ENCODE measurements around the gene NSD2. TPM values are rescaled to one million over a fixed set of nuclear protein-coding genes. Genes with fewer than 3 reads are reported as not detected.

Gene NSD2
- total RNA-seq, 3 donors from 2014 or later: 82.8 to 114 (median 83.3) TPM

DNA sequence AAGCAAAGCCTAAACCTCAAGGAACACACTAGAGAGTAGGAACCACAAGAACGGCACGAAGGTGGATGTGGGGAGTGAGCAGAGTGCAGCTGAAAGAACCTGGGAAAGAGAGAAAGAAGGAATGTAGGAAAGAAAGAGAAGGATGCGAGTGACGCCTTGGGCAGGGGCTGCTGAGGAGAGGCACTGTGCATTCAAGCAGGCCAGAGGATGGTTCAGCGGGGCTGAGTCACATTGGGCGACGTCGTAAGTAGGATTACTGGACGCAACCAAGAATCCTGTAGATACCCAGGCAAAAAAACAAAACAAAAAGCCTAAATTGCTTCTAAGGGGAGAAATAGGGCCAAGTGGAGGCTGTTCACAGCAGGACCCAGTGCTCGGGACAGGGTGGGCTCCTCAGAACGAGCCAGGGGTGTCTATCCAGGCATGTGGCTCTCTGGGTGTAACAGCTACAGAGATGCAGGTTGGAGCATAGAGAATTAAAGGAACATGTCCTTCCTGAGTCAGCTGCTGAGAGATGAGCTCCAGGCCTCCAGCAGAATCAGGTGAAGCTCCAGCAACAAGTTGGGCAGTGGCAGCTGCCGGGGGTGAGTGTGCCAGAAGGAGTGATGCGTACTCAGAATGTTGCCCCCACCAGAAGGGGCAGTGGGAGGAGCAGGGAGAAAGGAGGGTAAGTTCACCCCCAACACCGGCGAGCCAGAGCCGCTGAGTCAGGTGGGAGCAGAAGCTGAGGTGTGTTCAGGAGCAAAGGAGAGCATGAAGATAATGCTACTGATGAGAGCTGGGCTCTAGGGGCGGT lies 98.9 kb downstream of the NSD2 start:
- intact Hi-C loops (cut with DNase I, micrococcal nuclease): no loop called here
- ATAC-seq (no peak), DNase-seq (no peak)
- Histone ChIP-seq H3K4me1 (ENCODE audit: low read depth) (no peaks in the 10 kb centered on the region), H3K4me3 (no peak overlapping the region), H3K9me3 (no peaks in the 10 kb centered on the region), H3K36me3 (ENCODE audit: low read depth) (no peaks in the 10 kb centered on the region)
- TF ChIP-seq, protein P1, sequence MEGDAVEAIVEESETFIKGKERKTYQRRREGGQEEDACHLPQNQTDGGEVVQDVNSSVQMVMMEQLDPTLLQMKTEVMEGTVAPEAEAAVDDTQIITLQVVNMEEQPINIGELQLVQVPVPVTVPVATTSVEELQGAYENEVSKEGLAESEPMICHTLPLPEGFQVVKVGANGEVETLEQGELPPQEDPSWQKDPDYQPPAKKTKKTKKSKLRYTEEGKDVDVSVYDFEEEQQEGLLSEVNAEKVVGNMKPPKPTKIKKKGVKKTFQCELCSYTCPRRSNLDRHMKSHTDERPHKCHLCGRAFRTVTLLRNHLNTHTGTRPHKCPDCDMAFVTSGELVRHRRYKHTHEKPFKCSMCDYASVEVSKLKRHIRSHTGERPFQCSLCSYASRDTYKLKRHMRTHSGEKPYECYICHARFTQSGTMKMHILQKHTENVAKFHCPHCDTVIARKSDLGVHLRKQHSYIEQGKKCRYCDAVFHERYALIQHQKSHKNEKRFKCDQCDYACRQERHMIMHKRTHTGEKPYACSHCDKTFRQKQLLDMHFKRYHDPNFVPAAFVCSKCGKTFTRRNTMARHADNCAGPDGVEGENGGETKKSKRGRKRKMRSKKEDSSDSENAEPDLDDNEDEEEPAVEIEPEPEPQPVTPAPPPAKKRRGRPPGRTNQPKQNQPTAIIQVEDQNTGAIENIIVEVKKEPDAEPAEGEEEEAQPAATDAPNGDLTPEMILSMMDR (IDR thresholded peaks at IDR 0.05): no peak

GRCh38 chr4:1970926-1971325 lies 99.7 kb downstream of the NSD2 start:
- Histone ChIP-seq H3K36me3 (ENCODE audit: low read depth) (no peaks in the 10 kb centered on the region), H3K4me3 (no peak overlapping the region), H3K9me3 (no peaks in the 10 kb centered on the region), H3K4me1 (ENCODE audit: low read depth) (no peaks in the 10 kb centered on the region)
- TF ChIP-seq, protein P1 (IDR thresholded peaks at IDR 0.05): no peak
- intact Hi-C loops (cut with DNase I, micrococcal nuclease): no loop called here
- DNase-seq: no peak
- ATAC-seq: no peak

GRCh38 chr4:1971456-1972200 lies 100.4 kb downstream of the NSD2 start:
- DNase-seq (no peak), ATAC-seq (no peak)
- Histone ChIP-seq H3K36me3 (ENCODE audit: low read depth) (no peaks in the 10 kb centered on the region), H3K4me1 (ENCODE audit: low read depth) (no peaks in the 10 kb centered on the region), H3K9me3 (no peaks in the 10 kb centered on the region), H3K4me3 (no peak overlapping the region)
- TF ChIP-seq, protein P1 (IDR thresholded peaks at IDR 0.05): no peak
- intact Hi-C loops (cut with DNase I, micrococcal nuclease): no loop called here

GRCh38 chr4:1972414-1972813 lies 101.2 kb downstream of the NSD2 start:
- Histone ChIP-seq H3K36me3 (ENCODE audit: low read depth) (no peaks in the 10 kb centered on the region), H3K4me3 (no peak overlapping the region), H3K9me3 (no peaks in the 10 kb centered on the region), H3K4me1 (ENCODE audit: low read depth) (no peaks in the 10 kb centered on the region)
- ATAC-seq (no peak), DNase-seq (no peak)
- TF ChIP-seq, protein P1 (IDR thresholded peaks at IDR 0.05): no peak
- intact Hi-C loops (cut with DNase I, micrococcal nuclease): no loop called here

GRCh38 chr4:1973218-1973617 lies 102.0 kb downstream of the NSD2 start:
- intact Hi-C loops (cut with DNase I, micrococcal nuclease): no loop called here
- DNase-seq: no peak

More at GRCh38 chr4:1973218-1973617, 102.0 kb downstream of the NSD2 start:
- TF ChIP-seq, protein P1 (IDR thresholded peaks at IDR 0.05): no peak
- Histone ChIP-seq H3K4me1 (ENCODE audit: low read depth) (no peaks in the 10 kb centered on the region), H3K36me3 (ENCODE audit: low read depth) (peaks cover 2% of the 10 kb centered on the region), H3K4me3 (no peak overlapping the region), H3K9me3 (no peaks in the 10 kb centered on the region)
- no peak for ATAC-seq

Measured in mucosa of descending colon (tissue), 3 donors.